Jurkat, Clone E6-1 (cell line): ENCODE data around the gene TUB.

Source experiments
- DNase-seq: peaks from one replicate; pipeline ENCODE4 v3.0.0-alpha.2; 2011; ENCODE audit warnings: low read depth, low spot score
- H3K4me3 ChIP-seq: 2 replicates; pipeline ENCODE4 v1.5.1; 2011; ENCODE audit warnings: mild to moderate bottlenecking, low read length, control low read depth, moderate library complexity

TUB gene

DNA sequence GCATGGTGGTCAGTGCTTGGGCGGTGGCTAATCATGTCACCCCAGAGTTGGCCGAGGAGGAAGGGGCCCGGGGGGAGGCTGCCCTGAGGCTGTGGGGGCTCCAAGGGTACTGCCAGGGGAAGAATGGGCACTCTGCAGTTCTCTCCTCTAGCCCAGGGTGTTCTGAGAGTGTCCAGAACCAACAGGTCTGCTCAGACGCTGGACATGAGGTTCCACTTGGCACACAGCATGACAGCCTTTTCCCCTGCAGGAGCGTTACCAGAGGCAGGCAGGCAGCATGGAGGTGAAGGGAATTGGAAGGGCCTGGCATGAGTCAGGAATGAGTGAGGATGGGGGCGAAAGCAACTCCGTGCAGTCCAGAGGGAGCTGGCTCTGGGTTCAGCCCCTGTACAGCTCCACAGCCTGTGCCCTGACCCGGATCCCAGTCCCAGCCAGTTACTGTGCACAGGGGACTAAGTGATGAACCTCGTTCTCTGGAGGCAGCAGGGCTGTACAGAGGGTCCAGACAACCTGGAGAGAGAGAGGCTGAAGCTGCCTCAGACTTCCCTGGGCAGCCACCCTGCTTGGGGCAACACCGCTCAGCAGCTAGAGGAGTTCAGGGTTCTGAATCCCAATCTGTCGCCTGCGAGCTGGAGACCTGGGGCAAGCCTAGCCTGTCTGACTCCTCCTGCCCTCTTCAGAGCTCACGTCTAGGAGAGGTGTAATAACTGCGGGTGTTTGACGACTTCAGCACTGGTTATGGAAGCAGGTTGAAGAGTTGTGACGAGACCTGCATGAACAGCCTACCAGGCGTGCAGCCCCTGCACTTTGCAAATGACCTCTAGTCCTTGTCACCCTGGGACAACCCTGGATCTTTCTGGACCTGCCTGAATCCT is 14.7 kb upstream of the TUB start:
- no peak for DNase-seq
- H3K4me3 ChIP-seq = no peak overlapping the region

DNA sequence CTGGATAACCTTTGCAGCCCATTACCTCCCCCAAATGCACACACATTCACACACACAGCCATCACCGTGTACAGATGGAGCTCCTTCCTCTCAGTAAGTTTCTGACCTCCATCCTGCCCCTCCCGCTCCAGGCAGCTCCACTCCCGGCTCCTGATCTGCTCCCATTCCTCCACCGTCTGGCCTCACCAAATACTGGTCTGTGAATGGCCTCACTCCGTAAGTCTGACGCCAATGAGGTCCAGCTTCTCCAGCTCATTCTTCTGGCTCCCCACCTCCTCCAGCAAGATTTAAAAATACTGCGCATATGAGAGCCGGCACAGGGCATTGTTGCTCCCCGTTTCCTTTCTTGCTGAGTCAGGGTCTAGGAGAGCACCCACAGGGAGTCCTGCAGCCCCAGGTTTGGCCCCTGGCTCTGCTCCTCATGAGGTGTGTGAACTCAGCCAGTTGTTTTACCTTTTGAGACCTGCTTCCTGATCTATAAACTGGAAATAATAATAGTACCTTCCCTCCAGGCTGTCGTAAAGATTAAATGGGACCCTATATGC is 14.0 kb upstream of the TUB start:
- no peak overlapping the region for H3K4me3 ChIP-seq
- no peak for DNase-seq

DNA sequence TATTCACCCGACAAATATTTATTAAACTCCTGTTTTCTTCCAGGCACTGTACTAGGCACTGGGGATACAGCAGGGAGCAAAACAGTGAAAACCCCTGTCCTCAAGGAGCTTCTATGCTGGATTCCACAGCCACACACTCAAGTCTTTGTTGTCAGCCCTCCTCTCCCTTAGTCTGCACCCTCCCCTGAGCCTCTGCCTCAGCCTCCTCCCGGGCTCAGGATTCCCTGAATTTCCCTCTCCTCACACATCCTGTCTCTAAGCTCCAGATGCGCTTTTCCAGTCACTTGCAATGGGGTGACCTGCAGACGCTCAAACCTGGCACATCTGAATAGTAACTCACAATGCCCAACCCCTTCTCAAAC is 13.5 kb upstream of the TUB start:
- DNase-seq = no peak
- no peak overlapping the region for H3K4me3 ChIP-seq

DNA sequence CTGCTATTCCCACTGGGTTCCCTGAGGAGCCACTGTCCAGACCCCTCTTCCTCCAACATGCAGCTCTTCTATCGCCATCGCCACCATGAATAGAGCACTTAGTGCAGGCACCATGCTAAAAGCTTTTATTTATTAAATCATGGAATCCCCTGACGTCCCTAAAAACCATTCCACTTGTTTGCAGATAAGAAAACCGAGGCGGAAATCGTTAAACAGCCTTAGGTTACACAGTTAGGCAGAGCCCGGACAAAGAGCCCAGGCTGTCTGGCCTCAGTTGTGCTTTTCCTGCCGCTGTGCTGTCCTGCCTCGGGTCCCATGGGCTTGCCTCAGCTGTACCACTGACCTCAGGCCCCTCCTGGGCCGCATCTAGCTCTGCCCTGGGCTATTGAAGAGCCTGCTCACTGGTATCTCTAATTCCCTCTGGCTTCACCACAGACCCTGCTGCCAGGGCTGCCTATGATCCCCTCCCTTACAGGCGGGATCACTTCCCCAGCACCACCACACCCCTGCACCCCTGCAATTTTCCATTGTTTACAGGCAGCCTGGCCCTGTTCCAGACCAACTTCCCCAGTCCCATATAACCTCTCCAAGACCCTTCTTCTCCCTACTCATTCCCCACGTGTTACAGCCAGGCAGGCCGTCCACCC is 13.0 kb upstream of the TUB start:
- no peak for DNase-seq
- no peak overlapping the region for H3K4me3 ChIP-seq

DNA sequence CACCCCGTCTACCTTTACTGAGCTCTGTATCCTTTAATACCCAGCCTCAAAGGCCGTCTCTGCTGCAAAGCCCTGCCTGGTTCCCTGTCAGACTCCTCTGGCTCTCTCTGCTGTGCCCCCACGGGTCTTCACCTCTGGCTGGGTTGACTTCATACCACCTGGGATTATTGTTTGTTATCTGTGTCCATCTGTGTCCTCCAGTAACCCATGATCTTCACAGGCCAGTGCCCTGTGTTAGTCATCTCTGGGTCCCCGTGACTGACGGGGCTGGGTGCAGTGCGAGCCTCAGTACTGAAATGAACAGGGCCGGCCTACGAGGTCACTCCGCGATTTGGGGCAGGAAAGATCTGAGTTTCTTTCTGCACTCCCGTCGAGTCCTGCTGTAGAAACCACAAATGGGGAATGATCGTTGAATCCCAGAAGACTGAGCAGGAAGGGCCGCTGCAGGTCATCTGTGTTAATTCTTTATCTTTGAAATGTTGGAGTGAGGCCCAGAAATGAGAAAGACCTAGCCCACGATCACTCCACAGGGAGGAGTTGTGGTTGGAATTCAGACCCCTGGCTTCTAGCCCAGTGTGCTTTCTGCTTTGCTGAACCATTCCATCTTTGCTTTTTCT is 12.3 kb upstream of the TUB start:
- no peak for DNase-seq
- no peak overlapping the region for H3K4me3 ChIP-seq

DNA sequence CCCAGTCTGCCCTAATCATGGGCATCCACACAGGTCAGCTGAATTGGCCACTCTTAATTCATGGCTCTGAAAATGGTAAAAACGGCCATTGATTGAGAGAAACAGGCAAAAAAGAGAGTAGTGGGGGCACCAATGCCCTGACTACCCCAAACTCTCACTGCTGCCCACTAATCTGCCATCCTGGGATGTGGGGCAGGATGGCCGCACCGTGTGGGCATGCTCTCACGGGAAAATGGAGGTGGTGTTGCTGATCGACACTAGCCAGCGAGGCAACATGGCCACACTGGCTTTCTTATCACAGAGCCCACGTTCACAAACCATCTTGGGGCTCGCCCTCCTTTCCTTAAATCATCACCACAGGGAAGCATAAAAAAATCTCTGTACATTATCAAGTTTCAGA is 11.2 kb upstream of the TUB start:
- no peak for DNase-seq
- H3K4me3 ChIP-seq = no peak overlapping the region

DNA sequence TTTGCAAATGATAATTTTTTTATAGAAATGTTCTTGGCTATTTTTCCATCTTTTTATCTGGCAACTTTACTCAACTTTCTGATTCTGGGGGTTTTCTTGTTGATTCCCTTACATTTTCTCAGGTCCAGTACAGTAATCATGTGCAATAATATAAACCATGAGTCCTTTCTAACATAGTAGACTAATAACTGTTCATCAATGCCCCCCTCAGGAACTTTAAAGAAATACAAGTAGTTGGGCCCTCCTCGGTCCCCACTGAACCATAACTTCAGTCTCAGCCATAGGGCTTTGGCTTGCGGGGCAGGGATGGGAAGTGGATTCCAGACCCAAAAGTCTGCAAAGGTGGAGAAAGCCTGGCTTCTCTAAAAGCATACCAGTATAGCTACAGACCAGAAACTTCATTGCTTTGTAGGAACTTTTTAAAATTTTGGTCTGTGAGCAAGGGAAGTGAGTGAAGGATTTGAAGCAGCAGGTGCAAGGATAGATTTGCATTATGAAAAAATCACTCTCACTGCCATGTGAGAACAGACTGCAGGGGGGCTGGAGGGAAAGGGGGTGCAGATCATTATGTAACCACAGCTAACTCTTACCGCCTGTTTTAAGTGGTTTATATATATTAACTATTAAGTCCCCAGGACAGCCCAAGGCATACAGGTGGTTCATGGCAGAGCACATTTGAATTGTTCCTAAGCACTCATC is 10.4 kb upstream of the TUB start:
- no peak for DNase-seq

DNA sequence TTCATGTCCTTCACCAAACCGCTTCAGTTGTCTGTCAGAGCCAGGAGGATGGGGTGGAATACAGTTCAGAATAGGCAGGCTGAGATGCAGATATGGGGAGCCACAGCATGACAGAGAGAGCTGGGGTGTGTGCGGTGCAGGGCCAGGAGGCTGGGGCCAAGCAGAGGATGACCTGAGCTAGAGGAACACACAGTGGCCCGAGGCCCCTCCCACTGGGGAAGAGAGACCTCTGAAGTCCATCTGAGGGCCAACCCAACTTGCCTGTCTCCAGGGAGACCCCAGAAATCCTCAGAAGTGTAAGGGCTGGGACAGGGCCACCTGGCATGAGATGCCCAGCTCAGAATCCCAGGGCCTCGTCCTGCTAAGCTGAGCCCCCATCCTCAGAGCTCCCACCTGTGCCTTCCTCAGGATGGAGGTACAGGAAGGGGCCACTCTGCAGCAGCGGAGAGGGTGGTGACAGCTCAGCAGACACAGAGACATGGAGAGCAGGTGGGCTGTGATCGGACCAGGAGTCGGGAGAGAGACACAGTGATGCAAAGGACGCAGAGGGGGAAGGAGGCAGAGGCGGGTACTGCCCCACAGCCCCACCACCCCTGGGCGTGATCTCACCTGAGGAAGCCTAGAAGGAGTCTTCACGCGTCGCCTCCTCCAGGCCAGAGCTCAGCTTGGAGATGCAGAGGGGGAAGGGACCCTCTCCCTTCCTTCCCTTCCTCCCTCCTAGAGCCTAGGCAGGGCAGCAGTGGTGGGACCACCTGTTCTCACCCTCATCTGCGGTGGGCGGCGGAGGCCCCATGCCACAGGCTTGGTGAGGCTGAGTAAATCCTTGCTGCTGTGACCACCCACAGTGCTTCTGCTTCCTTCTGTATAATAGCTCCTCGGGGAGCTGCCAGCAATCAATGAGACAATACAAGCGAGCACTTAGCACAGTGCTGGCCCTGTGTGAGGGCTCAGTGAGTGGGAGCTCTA is 9.1 kb upstream of the TUB start:
- H3K4me3 ChIP-seq = no peak overlapping the region
- DNase-seq = no peak

More for the DNA sequence above, 10.4 kb upstream of the TUB start:
- H3K4me3 ChIP-seq = no peak overlapping the region

DNA sequence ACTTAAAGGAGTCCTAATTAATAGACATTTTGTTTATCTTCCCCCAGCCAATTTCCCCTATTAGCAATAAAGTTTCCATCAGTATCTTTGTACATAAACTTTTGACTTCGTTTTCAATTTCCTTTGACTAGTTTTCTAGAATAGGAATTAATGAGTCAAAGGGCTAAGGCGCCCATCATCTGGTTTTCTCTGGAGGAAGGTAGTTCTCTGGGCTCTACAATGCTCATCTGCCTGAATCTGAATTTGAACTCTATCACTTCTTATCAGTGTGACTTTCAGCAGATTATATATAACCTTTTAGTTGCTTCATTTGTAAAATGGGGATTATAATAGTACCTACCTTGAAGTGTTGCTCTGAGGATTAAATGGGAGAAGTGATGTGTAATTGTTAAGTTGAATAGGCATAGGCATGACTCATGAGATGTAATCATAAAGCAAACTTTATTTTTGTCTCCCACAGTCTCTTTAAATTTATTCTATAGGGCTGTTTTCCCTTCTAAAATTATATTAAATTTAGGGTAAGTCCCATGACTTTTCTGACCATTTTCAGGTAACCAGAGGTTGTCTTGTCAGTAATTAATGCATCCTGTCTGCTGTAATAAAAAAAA is 5.8 kb upstream of the TUB start:
- no peak for DNase-seq
- no peak overlapping the region for H3K4me3 ChIP-seq

DNA sequence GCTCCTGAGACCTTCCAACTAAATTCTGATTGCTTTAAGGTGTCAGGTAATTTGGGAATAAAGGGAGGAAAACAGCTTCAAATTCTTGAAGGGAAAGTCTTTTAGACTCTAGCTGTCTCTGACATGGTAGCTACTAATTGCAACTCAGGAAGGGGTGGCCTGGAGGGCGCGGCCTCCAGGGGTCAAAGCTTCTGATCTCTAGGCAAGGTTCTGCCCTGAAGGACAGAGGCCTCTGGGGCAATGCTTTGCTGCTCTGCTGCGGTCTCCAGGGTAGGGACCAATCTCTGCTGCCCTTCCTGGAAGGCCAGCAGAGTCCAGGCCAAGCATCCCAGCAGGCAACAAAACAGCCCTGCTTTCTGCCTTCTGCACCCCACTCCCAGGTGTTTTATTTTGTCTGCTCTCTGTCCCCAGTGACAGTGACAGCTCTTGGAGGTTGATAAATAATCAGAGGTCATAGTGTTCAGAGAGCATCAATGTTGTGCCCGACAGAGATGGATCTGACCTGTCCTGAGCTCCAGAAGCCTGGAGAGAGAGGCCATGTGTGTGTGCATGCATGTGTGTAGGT is 1.8 kb upstream of the TUB start:
- DNase-seq = no peak
- H3K4me3 ChIP-seq = no peak overlapping the region

DNA sequence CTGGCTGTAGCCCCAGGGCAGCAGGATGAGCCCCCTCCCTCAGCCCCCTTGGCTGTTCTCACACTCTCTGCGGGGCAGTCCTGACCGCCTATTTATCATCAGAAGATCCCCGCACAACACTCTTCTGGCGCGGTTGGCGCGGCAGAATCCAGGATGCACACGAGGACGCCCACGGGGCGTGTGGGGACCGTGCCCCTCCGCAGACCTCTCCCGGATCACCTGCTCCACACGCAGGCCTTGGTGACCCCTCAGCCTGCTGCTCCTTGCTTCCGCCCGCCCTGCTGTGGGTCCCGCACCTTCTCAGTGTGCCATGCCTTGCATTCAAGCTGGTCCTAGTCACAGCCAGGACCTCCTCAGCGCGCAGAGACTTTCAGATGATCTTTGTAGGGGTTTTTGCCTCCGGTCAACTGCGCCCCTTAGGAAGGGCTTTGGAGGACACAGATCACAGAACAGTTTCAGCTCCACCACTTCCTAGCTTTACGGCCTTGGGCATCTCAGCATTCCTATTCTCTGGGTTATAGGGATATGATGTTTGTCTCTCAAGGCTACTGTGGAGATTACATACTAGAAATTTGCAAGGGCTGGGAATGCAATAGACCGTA is 841 bp upstream of the TUB start:
- DNase-seq = no peak
- peak overlapping the region; percentile 56 for H3K4me3 ChIP-seq

DNA sequence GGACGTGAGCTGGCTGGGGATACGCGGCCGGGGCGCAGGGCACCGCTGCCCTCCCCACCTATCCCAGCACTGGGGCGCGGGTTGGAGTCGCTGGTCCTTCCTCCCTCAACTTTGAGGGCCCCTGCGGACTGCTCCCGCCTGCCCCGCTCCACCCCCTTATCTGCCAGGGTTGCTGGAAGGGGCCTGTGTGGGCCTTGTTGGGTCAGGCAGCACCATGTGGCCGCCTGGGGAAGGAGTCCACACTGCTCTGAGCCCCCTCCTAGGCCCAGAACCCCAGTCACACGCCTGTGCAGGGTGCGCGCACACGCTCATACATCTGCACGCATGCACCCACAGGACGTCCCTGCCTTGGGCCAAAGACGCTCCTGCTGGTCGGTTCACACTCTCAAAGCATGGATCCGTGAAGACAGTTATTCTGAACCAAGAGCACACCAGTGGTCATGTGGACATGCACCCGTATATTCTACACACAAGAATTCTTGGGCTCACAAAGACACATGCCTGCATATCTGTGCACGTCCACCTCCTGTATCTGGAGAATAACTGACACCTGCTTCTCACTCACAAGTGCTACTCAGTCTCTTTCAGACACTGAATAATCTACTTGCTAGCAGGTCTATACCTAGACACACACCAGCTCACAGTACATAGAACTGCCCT is 710 bp downstream of the TUB start:
- no peak for DNase-seq
- H3K4me3 ChIP-seq = peak overlapping the region; percentile 56

DNA sequence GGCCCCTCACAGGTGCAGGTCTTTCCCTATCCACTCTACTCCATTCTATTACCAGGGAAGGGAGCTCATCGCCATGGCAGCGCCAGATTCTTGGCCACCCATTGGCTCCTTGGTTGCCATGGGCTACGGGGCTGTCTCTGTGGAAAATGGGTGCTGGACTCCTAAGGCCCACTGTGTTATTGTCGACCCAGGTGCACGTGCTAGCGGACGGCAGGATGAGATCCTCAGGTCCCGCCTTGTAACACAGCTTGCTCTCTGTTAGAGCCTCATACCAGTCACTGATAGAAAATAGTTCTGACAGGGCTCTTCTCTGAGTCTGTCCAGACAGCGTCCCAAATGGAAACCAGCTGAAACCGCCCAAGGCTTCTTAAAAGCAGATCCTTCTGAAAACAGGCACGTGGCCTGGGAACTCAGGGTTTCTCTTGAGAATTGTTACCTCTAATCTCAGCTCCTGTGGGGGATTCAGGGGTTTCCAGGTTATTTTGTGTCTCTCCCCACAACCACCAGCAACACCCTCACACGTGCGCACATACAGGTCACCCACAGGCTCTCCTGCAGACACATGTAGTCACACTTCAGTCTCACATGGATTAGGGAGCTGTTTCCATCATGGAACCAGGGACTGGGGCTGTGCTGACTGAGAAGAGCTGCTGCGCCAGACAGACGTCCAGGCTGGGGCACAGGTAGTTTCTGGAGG is 1.5 kb downstream of the TUB start:
- DNase-seq = no peak

DNA sequence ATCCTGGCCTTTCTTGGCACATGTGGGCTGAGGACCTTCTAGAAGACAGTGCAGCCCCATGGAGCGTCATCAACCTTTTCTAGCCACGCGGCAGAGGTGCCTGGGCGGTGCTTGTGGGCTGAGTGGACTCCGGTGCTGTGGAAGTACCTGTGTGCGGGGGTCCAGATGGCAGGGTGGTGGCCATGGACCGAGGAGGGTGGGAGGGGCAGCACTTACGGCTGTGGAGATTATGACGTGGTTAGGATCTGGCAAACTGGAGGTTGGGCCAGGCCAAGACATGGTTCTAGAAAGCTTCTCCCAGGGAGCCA is 2.0 kb downstream of the TUB start:
- no peak overlapping the region for H3K4me3 ChIP-seq
- no peak for DNase-seq

More for the DNA sequence above, 1.5 kb downstream of the TUB start:
- no peak overlapping the region for H3K4me3 ChIP-seq

DNA sequence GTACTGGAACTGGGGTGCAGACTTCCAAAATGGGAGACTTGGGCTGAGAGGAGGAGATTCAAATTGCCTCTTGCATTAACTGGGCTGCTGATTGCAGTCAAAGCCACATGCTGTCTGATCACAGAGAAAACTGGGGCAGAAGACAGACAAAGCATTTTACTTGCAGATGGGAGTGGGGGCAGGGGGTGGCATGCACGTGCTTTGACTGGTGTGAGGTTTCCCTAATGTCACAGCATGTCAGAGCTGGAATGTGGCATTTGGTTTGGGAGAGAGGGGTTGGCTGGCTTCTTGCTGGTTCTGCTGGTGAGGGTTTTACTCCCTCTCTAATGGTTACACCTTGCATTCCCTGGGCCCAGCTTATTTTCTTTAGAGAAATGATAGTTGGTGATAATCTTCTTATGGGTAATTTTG is 2.9 kb downstream of the TUB start:
- H3K4me3 ChIP-seq = no peak overlapping the region
- no peak for DNase-seq

DNA sequence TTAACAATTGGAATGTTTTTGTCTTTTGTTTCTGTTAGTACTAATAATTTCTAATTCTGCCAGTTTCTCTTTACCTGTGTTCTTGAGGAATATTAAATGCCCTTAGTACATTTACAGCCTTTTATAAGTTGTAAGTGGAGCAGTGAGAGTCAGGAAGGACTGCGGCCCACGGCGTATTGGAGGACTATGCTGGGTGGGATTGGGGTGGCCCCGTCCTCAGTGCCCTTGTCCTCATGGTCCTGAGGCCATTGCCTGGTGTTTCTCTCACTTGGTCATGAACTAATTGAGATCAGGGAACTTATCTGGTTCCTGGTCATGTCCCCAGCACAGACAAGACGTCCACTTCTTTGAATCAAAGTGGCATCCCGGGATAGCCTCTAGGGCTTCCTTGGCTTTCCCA is 3.3 kb downstream of the TUB start:
- H3K4me3 ChIP-seq = no peak overlapping the region
- DNase-seq = no peak
